ENCODE data around the gene CCDC70. TPM values are rescaled to one million over a fixed set of nuclear protein-coding genes. Genes with fewer than 3 reads are reported as not detected.

Gene CCDC70
- total RNA-seq, 1 donor from 2014 or later = not detected

DNA sequence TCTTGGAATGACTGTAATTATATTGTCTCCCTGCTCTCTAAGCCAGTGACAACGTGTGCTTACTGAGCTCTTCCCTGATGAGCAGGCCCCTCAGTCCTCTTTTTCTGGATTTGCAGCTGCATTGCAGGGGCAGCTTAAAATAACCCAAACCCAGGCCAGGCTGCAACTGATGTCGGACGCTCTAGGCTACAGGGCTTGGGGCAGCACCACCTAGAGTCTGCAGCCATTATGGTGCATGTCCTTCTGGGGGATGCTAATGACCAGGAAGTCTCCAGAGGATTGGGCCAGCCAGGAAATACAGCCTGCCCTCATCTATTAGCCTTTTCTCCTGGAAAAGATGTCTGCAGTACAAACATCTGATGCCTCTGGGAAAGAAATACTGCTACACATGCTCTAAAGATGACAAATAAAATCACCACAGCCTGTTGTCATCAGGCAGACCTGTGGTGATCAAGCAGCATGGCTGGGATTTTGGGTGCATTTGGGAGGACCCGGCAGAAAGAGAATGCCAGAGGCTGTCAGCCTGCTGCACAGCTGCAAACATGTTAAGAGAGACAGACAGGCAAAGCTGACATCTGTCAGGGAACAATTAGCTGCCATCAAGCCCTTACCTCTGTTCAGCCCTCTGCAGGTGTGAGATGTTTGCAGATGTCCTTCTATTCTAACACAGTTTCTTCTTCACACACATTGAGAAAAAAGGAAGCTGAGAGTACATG lies 51.8 kb downstream of the CCDC70 start:
- FAIRE-seq = no peak
- Histone ChIP-seq H3K4me1 (ENCODE audit: insufficient read depth, low read length) (no peaks in the 10 kb centered on the region), H2AFZ (ENCODE audit: low read depth, low read length) (no peak overlapping the region), H4K20me1 (ENCODE audit: insufficient read depth, low read length) (no peaks in the 10 kb centered on the region), H3K27me3 (ENCODE audit: insufficient read depth, low read length) (peaks cover 4% of the 10 kb centered on the region), H3K4me3 (ENCODE audit: insufficient read depth, low read depth, low read length) (no peak overlapping the region), H3K4me2 (ENCODE audit: low read length) (no peak overlapping the region), H3K36me3 (ENCODE audit: insufficient read depth, low read length) (no peaks in the 10 kb centered on the region), H3K27ac (ENCODE audit: low read depth, low read length) (no peak overlapping the region), H3K9me3 (ENCODE audit: insufficient read depth, low read depth, low read length) (no peaks in the 10 kb centered on the region), H3K9ac (ENCODE audit: low read length) (no peak overlapping the region), H3K79me2 (ENCODE audit: insufficient read depth, low read length) (no peaks in the 10 kb centered on the region)
- no peaks in the 10 kb centered on the region for H3K36me3 Mint-ChIP-seq (ENCODE audit: low read depth, unreplicated experiment)
- H3K4me1 Mint-ChIP-seq (ENCODE audit: low read depth, unreplicated experiment) = no peaks in the 10 kb centered on the region
- no peak overlapping the region for H3K27ac Mint-ChIP-seq (ENCODE audit: unreplicated experiment)
- H3K27me3 Mint-ChIP-seq (ENCODE audit: low read depth, unreplicated experiment) = peaks cover 11% of the 10 kb centered on the region
- H3K4me3 Mint-ChIP-seq (ENCODE audit: unreplicated experiment) = no peak overlapping the region
- H3K9me3 Mint-ChIP-seq (ENCODE audit: unreplicated experiment) = peaks cover 2% of the 10 kb centered on the region
- no peak for TF ChIP-seq EZH2 (IDR thresholded peaks at IDR 0.05; ENCODE audit: insufficient read depth, low read length)
- TF ChIP-seq, protein P1, sequence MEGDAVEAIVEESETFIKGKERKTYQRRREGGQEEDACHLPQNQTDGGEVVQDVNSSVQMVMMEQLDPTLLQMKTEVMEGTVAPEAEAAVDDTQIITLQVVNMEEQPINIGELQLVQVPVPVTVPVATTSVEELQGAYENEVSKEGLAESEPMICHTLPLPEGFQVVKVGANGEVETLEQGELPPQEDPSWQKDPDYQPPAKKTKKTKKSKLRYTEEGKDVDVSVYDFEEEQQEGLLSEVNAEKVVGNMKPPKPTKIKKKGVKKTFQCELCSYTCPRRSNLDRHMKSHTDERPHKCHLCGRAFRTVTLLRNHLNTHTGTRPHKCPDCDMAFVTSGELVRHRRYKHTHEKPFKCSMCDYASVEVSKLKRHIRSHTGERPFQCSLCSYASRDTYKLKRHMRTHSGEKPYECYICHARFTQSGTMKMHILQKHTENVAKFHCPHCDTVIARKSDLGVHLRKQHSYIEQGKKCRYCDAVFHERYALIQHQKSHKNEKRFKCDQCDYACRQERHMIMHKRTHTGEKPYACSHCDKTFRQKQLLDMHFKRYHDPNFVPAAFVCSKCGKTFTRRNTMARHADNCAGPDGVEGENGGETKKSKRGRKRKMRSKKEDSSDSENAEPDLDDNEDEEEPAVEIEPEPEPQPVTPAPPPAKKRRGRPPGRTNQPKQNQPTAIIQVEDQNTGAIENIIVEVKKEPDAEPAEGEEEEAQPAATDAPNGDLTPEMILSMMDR (IDR thresholded peaks at IDR 0.05; ENCODE audit: insufficient read depth, low read depth, low read length) = no peak
- DNase-seq (ENCODE audit: low read depth) = no peak

DNA sequence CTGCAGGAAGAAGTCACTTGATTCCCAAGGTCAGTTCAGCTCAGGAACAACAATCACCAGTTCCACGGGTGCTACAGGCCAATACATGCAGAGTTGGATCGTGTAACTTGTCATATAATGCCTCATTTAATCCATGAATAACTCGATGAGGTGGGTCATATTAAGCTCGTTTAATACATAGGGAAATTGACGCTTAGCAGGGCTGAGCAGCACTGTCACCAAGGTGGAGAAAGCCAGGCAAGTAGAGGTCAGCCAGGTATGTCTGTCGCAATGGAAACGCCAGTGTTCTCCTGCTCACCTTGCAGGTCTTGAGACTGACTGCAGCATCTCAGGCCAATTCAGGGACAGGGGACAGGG lies 52.3 kb downstream of the CCDC70 start:
- peaks cover 4% of the 10 kb centered on the region for H3K27me3 ChIP-seq (ENCODE audit: insufficient read depth, low read length)
- H3K9ac ChIP-seq (ENCODE audit: low read length) = no peak overlapping the region
- no peaks in the 10 kb centered on the region for H3K36me3 ChIP-seq (ENCODE audit: insufficient read depth, low read length)
- Mint-ChIP-seq H3K36me3 (ENCODE audit: low read depth, unreplicated experiment) (no peaks in the 10 kb centered on the region), H3K27ac (ENCODE audit: unreplicated experiment) (no peak overlapping the region), H3K27me3 (ENCODE audit: low read depth, unreplicated experiment) (peaks cover 11% of the 10 kb centered on the region), H3K4me3 (ENCODE audit: unreplicated experiment) (no peak overlapping the region), H3K9me3 (ENCODE audit: unreplicated experiment) (peaks cover 2% of the 10 kb centered on the region), H3K4me1 (ENCODE audit: low read depth, unreplicated experiment) (no peaks in the 10 kb centered on the region)
- DNase-seq (ENCODE audit: low read depth) (no peak), FAIRE-seq (no peak)
- H3K79me2 ChIP-seq (ENCODE audit: insufficient read depth, low read length) = no peaks in the 10 kb centered on the region
- H3K4me1 ChIP-seq (ENCODE audit: insufficient read depth, low read length) = no peaks in the 10 kb centered on the region
- H2AFZ ChIP-seq (ENCODE audit: low read depth, low read length) = no peak overlapping the region
- TF ChIP-seq, protein P1 (IDR thresholded peaks at IDR 0.05; ENCODE audit: insufficient read depth, low read depth, low read length) = no peak
- no peak for TF ChIP-seq EZH2 (IDR thresholded peaks at IDR 0.05; ENCODE audit: insufficient read depth, low read length)
- no peak overlapping the region for H3K4me3 ChIP-seq (ENCODE audit: insufficient read depth, low read depth, low read length)
- H3K9me3 ChIP-seq (ENCODE audit: insufficient read depth, low read depth, low read length) = no peaks in the 10 kb centered on the region
- H4K20me1 ChIP-seq (ENCODE audit: insufficient read depth, low read length) = no peaks in the 10 kb centered on the region
- no peak overlapping the region for H3K27ac ChIP-seq (ENCODE audit: low read depth, low read length)
- H3K4me2 ChIP-seq (ENCODE audit: low read length) = no peak overlapping the region

Other genes with a start within 250 kb of the CCDC70 start
- 4.0 and 4.9 TPM in 2 replicates for gene DHRS12, start 57.8 kb upstream of the CCDC70 start, total RNA-seq
- gene TMEM272, start 16.8 kb upstream of the CCDC70 start, total RNA-seq = 0.05 TPM in 1 of 2 replicates, not detected in the other
- gene ATP7B, start 149.5 kb downstream of the CCDC70 start, total RNA-seq = 9.2 and 12.3 TPM in 2 replicates
- gene ALG11, start 150.4 kb downstream of the CCDC70 start, total RNA-seq = 57.7 and 62.1 TPM in 2 replicates
- gene UTP14C, start 162.7 kb downstream of the CCDC70 start, total RNA-seq = 20.6 and 23.9 TPM in 2 replicates

Measured in astrocyte (in vitro differentiated cells and primary cell).